ENCODE measurements around the gene CERS6. TPM values are rescaled to one million over a fixed set of nuclear protein-coding genes. Genes with fewer than 3 reads are reported as not detected.
A peak's percentile ranks its signal among the peaks of the same experiment; 100 is the strongest.

Gene CERS6
- total RNA-seq, 2 donors from 2014 or later, result 11.2 to 18.5 TPM

GRCh38 chr2:168450171-168450570 lies 5.9 kb upstream of the CERS6 start:
- DNase-seq, result no peak
- H3K4me3 Mint-ChIP-seq, result no peak overlapping the region
- H3K27me3 Mint-ChIP-seq (ENCODE audit: low read depth), result no peaks in the 10 kb centered on the region
- peaks cover 8 to 15% of the 10 kb centered on the region in 2 donors for H3K36me3 Mint-ChIP-seq (ENCODE audit: insufficient read depth in 2 of 2)
- no peak for ATAC-seq (replicated peaks in 1 of 2)
- H3K4me1 Mint-ChIP-seq (ENCODE audit: low read depth), result peaks cover 27% of the 10 kb centered on the region
- peaks cover 0 to 1% of the 10 kb centered on the region in 2 donors for H3K9me3 Mint-ChIP-seq
- H3K27ac Mint-ChIP-seq, result no peak overlapping the region

- H3K36me3 Mint-ChIP-seq (ENCODE audit: insufficient read depth in 2 of 2), result peaks cover 8 to 12% of the 10 kb centered on the region in 2 donors
- no peaks in the 10 kb centered on the region for H3K27me3 Mint-ChIP-seq (ENCODE audit: low read depth)
- peaks cover 0 to 1% of the 10 kb centered on the region in 2 donors for H3K9me3 Mint-ChIP-seq
- ATAC-seq (replicated peaks in 1 of 2), result no peak
- peaks cover 27% of the 10 kb centered on the region for H3K4me1 Mint-ChIP-seq (ENCODE audit: low read depth)
- DNase-seq, result no peak
- H3K4me3 Mint-ChIP-seq, result no peak overlapping the region
- no peak overlapping the region for H3K27ac Mint-ChIP-seq
Observed at GRCh38 chr2:168450732-168451131, 5.3 kb upstream of the CERS6 start.

GRCh38 chr2:168452781-168453180 lies 3.3 kb upstream of the CERS6 start:
- no peak overlapping the region for H3K27ac Mint-ChIP-seq
- peaks cover 1 to 3% of the 10 kb centered on the region in 2 donors for H3K36me3 Mint-ChIP-seq (ENCODE audit: insufficient read depth in 2 of 2)
- H3K4me1 Mint-ChIP-seq (ENCODE audit: low read depth), result peaks cover 27% of the 10 kb centered on the region
- no peak for DNase-seq
- H3K4me3 Mint-ChIP-seq, result no peak overlapping the region
- ATAC-seq (replicated peaks in 1 of 2), result no peak
- no peaks in the 10 kb centered on the region for H3K27me3 Mint-ChIP-seq (ENCODE audit: low read depth)
- no peaks in the 10 kb centered on the region for H3K9me3 Mint-ChIP-seq

- Mint-ChIP-seq H3K27me3 (ENCODE audit: low read depth) (no peaks in the 10 kb centered on the region), H3K9me3 (no peaks in the 10 kb centered on the region), H3K36me3 (ENCODE audit: insufficient read depth in 2 of 2) (peaks cover 1 to 3% of the 10 kb centered on the region in 2 donors), H3K4me1 (ENCODE audit: low read depth) (peaks cover 33% of the 10 kb centered on the region), H3K4me3 (no peak overlapping the region), H3K27ac (no peak overlapping the region)
- no peak for DNase-seq
- no peak for ATAC-seq (replicated peaks in 1 of 2)
Observed at GRCh38 chr2:168453404-168453803, 2.7 kb upstream of the CERS6 start.

- ATAC-seq (replicated peaks in 1 of 2) (no peak), DNase-seq (no peak)
- H3K4me1 Mint-ChIP-seq (ENCODE audit: low read depth), result peaks cover 39% of the 10 kb centered on the region
- H3K9me3 Mint-ChIP-seq, result no peaks in the 10 kb centered on the region
- H3K36me3 Mint-ChIP-seq (ENCODE audit: insufficient read depth in 2 of 2), result peaks cover 1 to 3% of the 10 kb centered on the region in 2 donors
- no peak overlapping the region for H3K4me3 Mint-ChIP-seq
- no peak overlapping the region for H3K27ac Mint-ChIP-seq
- H3K27me3 Mint-ChIP-seq (ENCODE audit: low read depth), result no peaks in the 10 kb centered on the region
Observed at GRCh38 chr2:168454737-168455644, 1.1 kb upstream of the CERS6 start.

- DNase-seq (peak; percentile 54 to 57), ATAC-seq (replicated peaks in 1 of 2) (peak; percentile 37 to 48)
- no peak overlapping the region for H3K27ac Mint-ChIP-seq
- peaks cover 43% of the 10 kb centered on the region for H3K4me1 Mint-ChIP-seq (ENCODE audit: low read depth)
- H3K27me3 Mint-ChIP-seq (ENCODE audit: low read depth), result no peaks in the 10 kb centered on the region
- H3K9me3 Mint-ChIP-seq, result no peaks in the 10 kb centered on the region
- H3K36me3 Mint-ChIP-seq (ENCODE audit: insufficient read depth in 2 of 2), result peaks cover 1 to 3% of the 10 kb centered on the region in 2 donors
- no peak overlapping the region for H3K4me3 Mint-ChIP-seq
Observed at GRCh38 chr2:168456521-168457189, 583 bp downstream of the CERS6 start.

- ATAC-seq (replicated peaks in 1 of 2) (no peak), DNase-seq (peak in 1 of 2 donors; percentile 12)
- H3K27ac Mint-ChIP-seq, result peak overlapping the region; percentile 23
- H3K4me3 Mint-ChIP-seq, result no peak overlapping the region
- peaks cover 50% of the 10 kb centered on the region for H3K4me1 Mint-ChIP-seq (ENCODE audit: low read depth)
- H3K9me3 Mint-ChIP-seq, result no peaks in the 10 kb centered on the region
- H3K36me3 Mint-ChIP-seq (ENCODE audit: insufficient read depth in 2 of 2), result peaks cover 1 to 3% of the 10 kb centered on the region in 2 donors
- no peaks in the 10 kb centered on the region for H3K27me3 Mint-ChIP-seq (ENCODE audit: low read depth)
Observed at GRCh38 chr2:168457190-168457895, 1.3 kb downstream of the CERS6 start.

GRCh38 chr2:168458139-168458538 lies 2.1 kb downstream of the CERS6 start:
- H3K4me3 Mint-ChIP-seq, result no peak overlapping the region
- peaks cover 1 to 3% of the 10 kb centered on the region in 2 donors for H3K36me3 Mint-ChIP-seq (ENCODE audit: insufficient read depth in 2 of 2)
- no peaks in the 10 kb centered on the region for H3K27me3 Mint-ChIP-seq (ENCODE audit: low read depth)
- H3K27ac Mint-ChIP-seq, result no peak overlapping the region
- peaks cover 56% of the 10 kb centered on the region for H3K4me1 Mint-ChIP-seq (ENCODE audit: low read depth)
- ATAC-seq (replicated peaks in 1 of 2) (no peak), DNase-seq (no peak)
- no peaks in the 10 kb centered on the region for H3K9me3 Mint-ChIP-seq

GRCh38 chr2:168459256-168459655 lies 3.2 kb downstream of the CERS6 start:
- ATAC-seq (replicated peaks in 1 of 2), result no peak
- Mint-ChIP-seq H3K4me3 (no peak overlapping the region), H3K27ac (no peak overlapping the region), H3K4me1 (ENCODE audit: low read depth) (peaks cover 57% of the 10 kb centered on the region), H3K27me3 (ENCODE audit: low read depth) (no peaks in the 10 kb centered on the region), H3K9me3 (no peaks in the 10 kb centered on the region), H3K36me3 (ENCODE audit: insufficient read depth in 2 of 2) (peaks cover 1 to 3% of the 10 kb centered on the region in 2 donors)
- no peak for DNase-seq

GRCh38 chr2:168460571-168460970 lies 4.5 kb downstream of the CERS6 start:
- H3K9me3 Mint-ChIP-seq, result no peaks in the 10 kb centered on the region
- H3K4me1 Mint-ChIP-seq (ENCODE audit: low read depth), result peaks cover 70% of the 10 kb centered on the region
- ATAC-seq (replicated peaks in 1 of 2) (no peak), DNase-seq (no peak)
- peak overlapping the region in 1 of 2 donors; percentile 54 for H3K4me3 Mint-ChIP-seq
- H3K36me3 Mint-ChIP-seq (ENCODE audit: insufficient read depth in 2 of 2), result peaks cover 3 to 4% of the 10 kb centered on the region in 2 donors
- H3K27ac Mint-ChIP-seq, result peak overlapping the region; percentile 64
- no peaks in the 10 kb centered on the region for H3K27me3 Mint-ChIP-seq (ENCODE audit: low read depth)

GRCh38 chr2:168461178-168461941 lies 5.3 kb downstream of the CERS6 start:
- no peaks in the 10 kb centered on the region for H3K9me3 Mint-ChIP-seq
- H3K4me3 Mint-ChIP-seq, result peak overlapping the region in 1 of 2 donors; percentile 33
- peaks cover 78% of the 10 kb centered on the region for H3K4me1 Mint-ChIP-seq (ENCODE audit: low read depth)
- H3K27ac Mint-ChIP-seq, result peak overlapping the region; percentile 80
- no peak for ATAC-seq (replicated peaks in 1 of 2)
- peaks cover 2 to 4% of the 10 kb centered on the region in 2 donors for H3K36me3 Mint-ChIP-seq (ENCODE audit: insufficient read depth in 2 of 2)
- H3K27me3 Mint-ChIP-seq (ENCODE audit: low read depth), result no peaks in the 10 kb centered on the region
- DNase-seq, result no peak

GRCh38 chr2:168461942-168462331 lies 5.9 kb downstream of the CERS6 start:
- Mint-ChIP-seq H3K4me1 (ENCODE audit: low read depth) (peaks cover 84% of the 10 kb centered on the region), H3K9me3 (no peaks in the 10 kb centered on the region), H3K27ac (peak overlapping the region; percentile 80), H3K27me3 (ENCODE audit: low read depth) (no peaks in the 10 kb centered on the region), H3K36me3 (ENCODE audit: insufficient read depth in 2 of 2) (peaks cover 2 to 4% of the 10 kb centered on the region in 2 donors), H3K4me3 (no peak overlapping the region)
- no peak for DNase-seq
- no peak for ATAC-seq (replicated peaks in 1 of 2)
